SH-SY5Y (cell line): ENCODE measurements around the gene RYR1.

Source experiments
- GATA2 ChIP-seq: IDR thresholded peaks from 2 replicates; pipeline ENCODE4 v1.6.1; 2011; ENCODE audit warnings: mild to moderate bottlenecking, low read depth, low read length
- GATA3 ChIP-seq: IDR thresholded peaks from 2 replicates; pipeline ENCODE4 v1.6.1; 2011; ENCODE audit warnings: low read depth, mild to moderate bottlenecking, low read length, moderate library complexity

GRCh38 chr19:38563475-38563874 lies 130.0 kb downstream of the RYR1 start:
- TF ChIP-seq GATA2 (no peak), GATA3 (no peak)
